Prostate gland (tissue), 2 donors: ENCODE measurements around the gene GATA6.

ENCODE experiments used
- POLR2A ChIP-seq: fragments of 450-650 bp; IDR thresholded peaks from one replicate; pipeline ENCODE4 v1.6.1; 2016; ENCODE audit warnings: antibody characterized with exemption, mild to moderate bottlenecking
- POLR2AphosphoS5 ChIP-seq: sonication (generic); formaldehyde crosslinking; IDR thresholded peaks from one replicate; pipeline ENCODE4 v1.6.1; 2017; ENCODE audit warnings: antibody characterized with exemption
- TF ChIP-seq, protein P1 (sequence below), 4 experiments: fragments of 200-600 bp in 2 of 4; fragments of 450-650 bp in 2 of 4; sonication (generic) in 2 of 4; IDR thresholded peaks; 1 replicate in 3 of 4; 2 replicates in 1 of 4; pipeline ENCODE4 v1.5.1; 2016 to 2019; ENCODE audit warnings: antibody characterized with exemption in 4 of 4, mild to moderate bottlenecking in 2 of 4, moderate library complexity in 2 of 4

GRCh38 chr18:22226801-22227200 is 57.4 kb downstream of the GATA6 start:
- TF ChIP-seq, protein P1, sequence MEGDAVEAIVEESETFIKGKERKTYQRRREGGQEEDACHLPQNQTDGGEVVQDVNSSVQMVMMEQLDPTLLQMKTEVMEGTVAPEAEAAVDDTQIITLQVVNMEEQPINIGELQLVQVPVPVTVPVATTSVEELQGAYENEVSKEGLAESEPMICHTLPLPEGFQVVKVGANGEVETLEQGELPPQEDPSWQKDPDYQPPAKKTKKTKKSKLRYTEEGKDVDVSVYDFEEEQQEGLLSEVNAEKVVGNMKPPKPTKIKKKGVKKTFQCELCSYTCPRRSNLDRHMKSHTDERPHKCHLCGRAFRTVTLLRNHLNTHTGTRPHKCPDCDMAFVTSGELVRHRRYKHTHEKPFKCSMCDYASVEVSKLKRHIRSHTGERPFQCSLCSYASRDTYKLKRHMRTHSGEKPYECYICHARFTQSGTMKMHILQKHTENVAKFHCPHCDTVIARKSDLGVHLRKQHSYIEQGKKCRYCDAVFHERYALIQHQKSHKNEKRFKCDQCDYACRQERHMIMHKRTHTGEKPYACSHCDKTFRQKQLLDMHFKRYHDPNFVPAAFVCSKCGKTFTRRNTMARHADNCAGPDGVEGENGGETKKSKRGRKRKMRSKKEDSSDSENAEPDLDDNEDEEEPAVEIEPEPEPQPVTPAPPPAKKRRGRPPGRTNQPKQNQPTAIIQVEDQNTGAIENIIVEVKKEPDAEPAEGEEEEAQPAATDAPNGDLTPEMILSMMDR (IDR thresholded peaks at IDR 0.05): no peak
- TF ChIP-seq POLR2A (no peak), POLR2AphosphoS5 (no peak)
